ENCODE measurements around the gene PMM1. TPM values are rescaled to one million over a fixed set of nuclear protein-coding genes. Genes with fewer than 3 reads are reported as not detected.
A peak's percentile ranks its signal among the peaks of the same experiment; 100 is the strongest.

Gene PMM1
- total RNA-seq, 4 donors from 2014 or later: 11.6 to 23.3 (median 16.5) TPM

DNA sequence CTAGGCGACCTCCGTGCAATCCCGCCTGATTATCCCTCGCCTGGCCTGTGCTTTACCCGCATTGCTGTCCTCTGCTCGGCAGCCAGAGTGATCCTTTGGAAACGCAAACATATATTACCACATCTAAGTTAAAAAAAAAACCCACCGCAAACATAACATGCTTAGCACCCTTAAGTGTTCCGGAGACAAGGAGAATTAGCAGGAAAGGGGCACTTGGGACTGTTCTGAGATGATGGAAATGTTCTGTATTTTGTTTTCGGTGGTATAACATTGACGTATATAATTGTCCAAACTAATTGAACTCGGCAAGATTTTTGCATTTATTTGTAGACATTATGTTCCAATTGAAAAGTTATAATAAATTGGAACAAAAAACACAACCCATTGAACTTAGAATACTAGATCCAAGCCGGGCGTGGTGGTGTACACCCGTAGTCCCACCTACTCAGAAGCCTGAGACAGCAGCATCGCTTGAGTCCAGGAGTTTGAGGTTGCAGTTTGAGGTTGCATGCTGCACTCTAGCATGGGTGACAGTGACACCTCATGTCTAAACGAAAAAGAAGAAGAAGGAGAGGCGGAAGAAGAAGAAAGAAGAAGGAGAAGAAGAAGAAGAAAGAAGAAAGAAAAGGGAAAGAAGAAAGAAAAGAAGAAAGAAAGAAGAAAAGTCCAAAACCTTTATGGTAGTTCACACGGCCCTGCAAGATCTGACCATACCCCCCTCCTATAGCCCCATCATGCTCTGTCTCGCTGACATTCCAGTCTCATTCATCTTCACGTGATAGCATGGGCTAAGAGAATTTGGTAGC, 44.8 kb downstream of the PMM1 start:
- Histone ChIP-seq H3K4me3 (peak overlapping the region; percentile 78 to 90 (median 86)), H3K27ac (peak overlapping the region; percentile 85 to 95 (median 88)), H3K4me1 (peaks cover 17 to 25% of the 10 kb centered on the region in 2 donors), H3K9me3 (no peaks in the 10 kb centered on the region), H3K36me3 (no peaks in the 10 kb centered on the region), H3K27me3 (no peaks in the 10 kb centered on the region)
- ATAC-seq: no peak
- DNase-seq: no peak
- in situ Hi-C loops (cut with MboI; ENCODE audit: low sequenced_read_pairs in 4 of 4): loop anchor here in 1 of 4 donors (25.0 kb wide), 1 partner anchor 258 kb away; the partner anchor contains the start of gene RANGAP1
- intact Hi-C loops (cut with DNase I; ENCODE audit: low total_unique reads): loop anchor here (1.0 to 10.0 kb wide), 4 partner anchors 44 to 690 kb away; partner anchors contain the start of genes DESI1, PMM1, RANGAP1 and ST13
- TF ChIP-seq POLR2A (IDR thresholded peaks at IDR 0.05): no peak

DNA sequence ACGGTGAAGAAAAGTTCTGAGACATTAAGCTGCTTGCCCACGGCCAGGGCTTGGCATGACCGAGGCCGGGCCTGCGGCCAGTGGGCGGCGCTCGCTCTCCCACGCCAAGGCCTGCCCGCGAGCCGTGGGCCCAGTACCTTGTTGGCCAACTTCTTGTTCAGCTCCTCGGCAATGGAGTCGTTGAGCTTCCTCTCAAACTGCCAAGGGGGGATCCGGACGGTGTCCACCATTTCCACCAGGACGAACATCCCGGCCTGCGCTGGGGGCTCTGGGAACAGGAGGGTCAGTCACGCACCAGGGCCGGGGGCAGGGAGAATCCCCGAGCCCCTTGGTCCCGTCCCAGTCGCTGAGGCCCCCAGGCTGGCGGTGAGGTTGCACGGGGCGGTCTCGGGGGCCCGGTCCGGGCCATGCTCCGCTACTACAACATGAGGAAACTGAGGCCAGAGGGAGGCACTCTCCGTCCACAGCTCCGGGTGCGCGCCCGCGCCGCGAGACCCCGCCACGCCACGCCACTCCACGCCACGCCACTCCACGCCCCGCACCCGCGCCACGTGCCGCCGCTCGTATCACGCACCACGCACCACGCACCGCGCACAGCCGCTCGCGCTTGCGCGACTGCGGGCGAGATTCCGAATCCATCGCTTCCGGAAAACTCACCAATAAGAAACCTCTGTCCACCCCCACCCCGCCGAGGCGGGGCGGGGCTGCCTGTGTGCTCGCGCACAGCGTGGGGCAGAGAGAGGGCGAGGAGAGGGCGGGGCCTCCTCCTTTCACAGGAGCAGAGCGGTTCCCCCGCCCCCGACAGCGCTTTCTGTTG, 45.6 kb downstream of the PMM1 start, which contains the start of gene POLR3H:
Gene POLR3H, minus strand, starts transcription at position 617 of the 817 bp plus-strand sequence. Its CDS starts 369 bp downstream, at position 248.
- ATAC-seq: peak; percentile 91
- no peaks in the 10 kb centered on the region for H3K9me3 ChIP-seq
- H3K27ac ChIP-seq: peak within 1 kb of the TSS; percentile 85 to 95 (median 88)
- peak; percentile 66 to 69 for TF ChIP-seq POLR2A (IDR thresholded peaks at IDR 0.05)
- TF ChIP-seq, protein P1, sequence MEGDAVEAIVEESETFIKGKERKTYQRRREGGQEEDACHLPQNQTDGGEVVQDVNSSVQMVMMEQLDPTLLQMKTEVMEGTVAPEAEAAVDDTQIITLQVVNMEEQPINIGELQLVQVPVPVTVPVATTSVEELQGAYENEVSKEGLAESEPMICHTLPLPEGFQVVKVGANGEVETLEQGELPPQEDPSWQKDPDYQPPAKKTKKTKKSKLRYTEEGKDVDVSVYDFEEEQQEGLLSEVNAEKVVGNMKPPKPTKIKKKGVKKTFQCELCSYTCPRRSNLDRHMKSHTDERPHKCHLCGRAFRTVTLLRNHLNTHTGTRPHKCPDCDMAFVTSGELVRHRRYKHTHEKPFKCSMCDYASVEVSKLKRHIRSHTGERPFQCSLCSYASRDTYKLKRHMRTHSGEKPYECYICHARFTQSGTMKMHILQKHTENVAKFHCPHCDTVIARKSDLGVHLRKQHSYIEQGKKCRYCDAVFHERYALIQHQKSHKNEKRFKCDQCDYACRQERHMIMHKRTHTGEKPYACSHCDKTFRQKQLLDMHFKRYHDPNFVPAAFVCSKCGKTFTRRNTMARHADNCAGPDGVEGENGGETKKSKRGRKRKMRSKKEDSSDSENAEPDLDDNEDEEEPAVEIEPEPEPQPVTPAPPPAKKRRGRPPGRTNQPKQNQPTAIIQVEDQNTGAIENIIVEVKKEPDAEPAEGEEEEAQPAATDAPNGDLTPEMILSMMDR (IDR thresholded peaks at IDR 0.05 in 4 of 5, conservative IDR thresholded peaks at IDR 0.05 in 1 of 5): peak; percentile 4 to 75 (median 49)
- peaks cover 17 to 25% of the 10 kb centered on the region in 2 donors for H3K4me1 ChIP-seq
- H3K27me3 ChIP-seq: no peaks in the 10 kb centered on the region
- peak; percentile 96 to 98 for DNase-seq
- H3K4me3 ChIP-seq: peak within 1 kb of the TSS; percentile 78 to 90 (median 86)
- intact Hi-C loops (cut with DNase I; ENCODE audit: low total_unique reads) (loop anchor here (1.0 to 10.0 kb wide), 4 partner anchors 45 to 689 kb away; partner anchors contain the start of genes DESI1, PMM1, RANGAP1 and ST13), in situ Hi-C loops (cut with MboI; ENCODE audit: low sequenced_read_pairs in 4 of 4) (loop anchor here in 1 of 4 donors (25.0 kb wide), 1 partner anchor 257 kb away; the partner anchor contains the start of gene RANGAP1)
- H3K36me3 ChIP-seq: no peaks in the 10 kb centered on the region

DNA sequence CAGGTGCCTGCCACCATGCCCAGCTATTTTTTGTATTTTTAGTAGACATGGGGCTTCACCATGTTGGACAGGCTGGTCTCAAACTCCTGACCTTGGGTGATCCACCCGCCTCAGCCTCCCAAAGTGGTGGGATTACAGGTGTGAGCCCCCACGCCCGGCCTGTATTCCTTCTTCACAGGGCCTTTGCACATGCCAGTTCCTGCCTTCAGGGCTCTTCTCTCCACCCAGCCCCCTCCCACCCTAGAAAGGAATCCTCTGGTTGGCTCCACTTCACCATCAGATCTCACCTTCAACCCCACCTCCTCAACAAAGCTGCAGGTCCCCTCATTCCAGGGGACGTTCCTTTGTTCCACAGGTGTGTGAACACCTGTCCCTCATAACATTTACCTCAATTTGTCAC, 47.4 kb downstream of the PMM1 start:
- H3K9me3 ChIP-seq: no peaks in the 10 kb centered on the region
- H3K27ac ChIP-seq: peak overlapping the region in 1 of 4 donors; percentile 90
- H3K36me3 ChIP-seq: no peaks in the 10 kb centered on the region
- in situ Hi-C loops (cut with MboI; ENCODE audit: low sequenced_read_pairs in 4 of 4): loop anchor here in 1 of 4 donors (25.0 kb wide), 1 partner anchor 255 kb away; the partner anchor contains the start of gene RANGAP1
- no peak for TF ChIP-seq POLR2A (IDR thresholded peaks at IDR 0.05)
- TF ChIP-seq, protein P1 (IDR thresholded peaks at IDR 0.05 in 4 of 5, conservative IDR thresholded peaks at IDR 0.05 in 1 of 5): no peak
- no peak overlapping the region for H3K4me3 ChIP-seq
- no peaks in the 10 kb centered on the region for H3K27me3 ChIP-seq
- intact Hi-C loops (cut with DNase I; ENCODE audit: low total_unique reads): loop anchor here (10.0 kb wide), 1 partner anchor 687 kb away; the partner anchor contains the start of genes ST13 and XPNPEP3
- no peak for ATAC-seq
- peaks cover 17 to 25% of the 10 kb centered on the region in 2 donors for H3K4me1 ChIP-seq
- DNase-seq: no peak

DNA sequence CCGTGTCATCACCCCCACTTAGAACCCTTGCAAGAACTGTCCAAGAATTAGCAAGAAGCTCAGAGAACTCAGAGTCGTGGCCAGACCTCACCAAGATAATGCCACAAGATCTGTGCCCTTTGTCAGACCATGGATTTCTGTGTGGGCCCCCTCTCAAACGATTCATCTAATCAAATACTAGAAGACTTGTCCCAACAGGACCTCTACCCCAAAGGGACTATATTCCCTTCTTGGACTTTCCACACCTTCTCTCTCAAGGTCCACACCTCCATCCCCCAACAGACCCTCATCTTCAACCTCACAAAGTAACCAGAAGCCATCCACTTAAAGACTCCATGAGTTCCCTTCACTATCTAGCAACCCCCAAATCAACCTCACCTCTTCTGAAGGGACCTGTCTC, 48.2 kb downstream of the PMM1 start:
- intact Hi-C loops (cut with DNase I; ENCODE audit: low total_unique reads): loop anchor here (10.0 kb wide), 1 partner anchor 687 kb away; the partner anchor contains the start of genes ST13 and XPNPEP3
- DNase-seq: no peak
- H3K9me3 ChIP-seq: no peaks in the 10 kb centered on the region
- H3K27ac ChIP-seq: no peak overlapping the region
- H3K27me3 ChIP-seq: no peaks in the 10 kb centered on the region
- in situ Hi-C loops (cut with MboI; ENCODE audit: low sequenced_read_pairs in 4 of 4): loop anchor here in 1 of 4 donors (25.0 kb wide), 1 partner anchor 254 kb away; the partner anchor contains the start of gene RANGAP1
- peaks cover 17 to 25% of the 10 kb centered on the region in 2 donors for H3K4me1 ChIP-seq
- no peak overlapping the region for H3K4me3 ChIP-seq
- TF ChIP-seq, protein P1 (IDR thresholded peaks at IDR 0.05 in 4 of 5, conservative IDR thresholded peaks at IDR 0.05 in 1 of 5): no peak
- no peak for TF ChIP-seq POLR2A (IDR thresholded peaks at IDR 0.05)
- no peak for ATAC-seq
- H3K36me3 ChIP-seq: no peaks in the 10 kb centered on the region

Data from gastrocnemius medialis (tissue), 4 donors.